HL-60 (cell line): ENCODE data around the gene RTEL1.

Experiments used
- DNase-seq, 2 experiments: peaks; one replicate each; pipeline ENCODE4 v3.0.0-alpha.2; 2010 to 2020; ENCODE audit warnings: low read depth in 1 of 2, low spot score in 1 of 2
- H3K27ac ChIP-seq: fragments of 250-450 bp; sonication (Bioruptor Pico); replicated peaks from 2 replicates; pipeline ENCODE4 v1.5.1; 2020; ENCODE audit warnings: mild to moderate bottlenecking, moderate library complexity
- H3K27me3 ChIP-seq: fragments of 250-450 bp; sonication (Bioruptor Pico); 2 replicates; pipeline ENCODE4 v1.5.1; 2021; ENCODE audit warnings: mild to moderate bottlenecking, moderate library complexity; ENCODE audit not compliant: insufficient read depth, poor library complexity, severe bottlenecking
- H3K4me3 ChIP-seq: replicated peaks from 2 replicates; pipeline ENCODE4 v1.5.1; 2011; ENCODE audit warnings: mild to moderate bottlenecking, control low read depth, low read length; ENCODE audit not compliant: insufficient read depth
- CTCF ChIP-seq: IDR thresholded peaks from one replicate; pipeline ENCODE4 v1.5.1; 2011; ENCODE audit warnings: low read length, control low read depth, inconsistent platforms; ENCODE audit not compliant: insufficient read depth
- GABPA ChIP-seq: IDR thresholded peaks from 2 replicates; pipeline ENCODE4 v1.6.1; 2012; ENCODE audit warnings: low read depth
- POLR2AphosphoS5 ChIP-seq: IDR thresholded peaks from 2 replicates; pipeline ENCODE4 v1.6.1; 2012; ENCODE audit warnings: low read depth
- REST ChIP-seq: IDR thresholded peaks from 2 replicates; pipeline ENCODE4 v1.6.1; 2012; ENCODE audit warnings: low read depth; ENCODE audit not compliant: insufficient replicate concordance
- SPI1 ChIP-seq: IDR thresholded peaks from 2 replicates; pipeline ENCODE4 v1.6.1; 2012; ENCODE audit warnings: low read depth, mild to moderate bottlenecking, borderline replicate concordance

RTEL1 gene

GRCh38 chr20:63622732-63623131, 35.4 kb upstream of the RTEL1 start:
- no peak overlapping the region for H3K4me3 ChIP-seq
- TF ChIP-seq POLR2AphosphoS5 (no peak), SPI1 (no peak), REST (no peak), CTCF (no peak), GABPA (no peak)
- no peaks in the 10 kb centered on the region for H3K27me3 ChIP-seq
- no peak for DNase-seq
- H3K27ac ChIP-seq, result no peak overlapping the region

- no peak for DNase-seq
- TF ChIP-seq CTCF (no peak), POLR2AphosphoS5 (no peak), REST (no peak), SPI1 (no peak), GABPA (no peak)
- H3K4me3 ChIP-seq, result no peak overlapping the region
- H3K27me3 ChIP-seq, result no peaks in the 10 kb centered on the region
- H3K27ac ChIP-seq, result no peak overlapping the region
Measured at GRCh38 chr20:63624486-63624885, 33.6 kb upstream of the RTEL1 start.

DNA sequence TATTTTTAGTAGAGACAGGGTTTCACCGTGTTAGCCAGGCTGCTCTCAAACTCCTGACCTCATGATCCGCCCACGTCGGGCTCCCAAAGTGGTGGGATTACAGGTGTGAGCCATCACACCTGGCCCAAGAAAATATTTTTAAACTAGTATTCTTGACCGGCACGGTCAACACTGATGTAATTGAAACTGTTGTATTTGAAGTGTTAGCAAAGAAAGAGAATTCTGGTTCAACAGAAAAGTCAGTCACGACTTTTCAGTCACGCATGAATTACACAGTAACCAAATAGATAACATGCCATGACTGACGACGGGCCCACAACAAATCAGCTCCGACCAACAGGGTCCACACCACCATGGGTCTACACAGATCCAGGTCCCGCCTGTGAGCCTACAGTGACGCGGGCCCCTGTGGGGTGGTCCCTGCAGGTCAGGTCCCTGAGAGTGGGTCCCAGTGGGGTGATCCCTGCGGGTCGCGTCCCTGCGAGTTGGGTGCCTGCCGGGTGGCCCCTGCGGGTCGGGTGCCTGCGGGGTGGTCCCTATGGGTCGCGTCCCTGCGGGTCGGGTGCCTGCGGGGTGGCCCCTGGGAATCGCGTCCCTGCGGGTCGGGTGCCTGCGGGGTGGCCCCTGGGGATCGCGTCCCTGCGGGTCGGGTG, 32.2 kb upstream of the RTEL1 start:
- Histone ChIP-seq H3K4me3 (peak overlapping the region; percentile 63), H3K27ac (peak overlapping the region; percentile 84), H3K27me3 (no peaks in the 10 kb centered on the region)
- no peak for DNase-seq
- TF ChIP-seq GABPA (no peak), CTCF (no peak), REST (no peak), POLR2AphosphoS5 (no peak), SPI1 (no peak)
